H1 (cell line): Measurements from ENCODE around the gene COLEC12. TPM values are rescaled to one million over a fixed set of nuclear protein-coding genes. Genes with fewer than 3 reads are reported as not detected.

Experiments
- CTCF ChIA-PET: fragments of 300-600 bp; sonication (Branson Sonifier 250); formaldehyde crosslinking; loops from one replicate; lab custom pipeline; 2021; ENCODE audit not compliant: partially characterized antibody; lab: Charles Lee
- POLR2A ChIA-PET: fragments of 300-600 bp; sonication (Branson Sonifier 250); formaldehyde crosslinking; loops from one replicate; lab custom pipeline; 2021; ENCODE audit warnings: inconsistent platforms; ENCODE audit not compliant: partially characterized antibody; lab: Charles Lee
- DNase-seq, 2 experiments: peaks; one replicate each; pipeline versions ENCODE4 v3.0.0 to v3.0.0-alpha.2; 2010 to 2022; ENCODE audit warnings: low spot score in 2 of 2, low read depth in 1 of 2, mixed read lengths in 1 of 2
- FAIRE-seq: peaks from 2 replicates; lab custom pipeline; 2011; peaks lifted over from hg19 to GRCh38; lab: Jason Lieb, UNC
- H2AFZ ChIP-seq: 2 replicates; pipeline ENCODE4 v1.8.1; 2012; ENCODE audit warnings: low read length, inconsistent platforms
- H2AK5ac ChIP-seq: 2 replicates; pipeline ENCODE4 v1.6.1; 2013; ENCODE audit warnings: low read depth, low read length
- H2BK120ac ChIP-seq: replicated peaks from 2 replicates; pipeline ENCODE3; 2013; ENCODE audit warnings: low read depth, low read length, inconsistent platforms
- H2BK12ac ChIP-seq: 2 replicates; pipeline ENCODE4 v1.6.1; 2013; ENCODE audit warnings: low read depth, low read length
- H2BK15ac ChIP-seq: 2 replicates; pipeline ENCODE4 v1.6.1; 2013; ENCODE audit warnings: low read length
- H2BK20ac ChIP-seq: 2 replicates; pipeline ENCODE4 v1.6.1; 2013; ENCODE audit warnings: low read length
- H2BK5ac ChIP-seq: 2 replicates; pipeline ENCODE4 v1.6.1; 2013; ENCODE audit warnings: low read depth, low read length
- H3K14ac ChIP-seq: 2 replicates; pipeline ENCODE4 v1.6.1; 2013; ENCODE audit warnings: inconsistent platforms; ENCODE audit not compliant: insufficient read length
- H3K18ac ChIP-seq: 2 replicates; pipeline ENCODE4 v1.6.1; 2013; ENCODE audit warnings: low read length; ENCODE audit errors: extremely low read depth
- H3K23ac ChIP-seq: 2 replicates; pipeline ENCODE4 v1.6.1; 2013; ENCODE audit warnings: inconsistent platforms; ENCODE audit not compliant: insufficient read length
- H3K23me2 ChIP-seq: 2 replicates; pipeline ENCODE4 v1.6.1; 2013; ENCODE audit warnings: low read depth, low read length
- H3K27ac ChIP-seq: 2 replicates; pipeline ENCODE4 v1.6.1; 2011; ENCODE audit warnings: low read depth, low read length, inconsistent platforms
- H3K27me3 ChIP-seq, 4 experiments: replicated peaks in 1 of 4; 1 replicate in 1 of 4; 2 replicates in 3 of 4; pipeline versions ENCODE4 v1.6.1 to v1.8.1; 2011 to 2013; ENCODE audit warnings: low read length in 3 of 4, mild to moderate bottlenecking in 3 of 4, inconsistent platforms in 2 of 4, mixed read lengths in 2 of 4, moderate library complexity in 1 of 4; ENCODE audit not compliant: control insufficient read depth in 3 of 4, insufficient read depth in 3 of 4; ENCODE audit errors: extremely low read depth in 1 of 4
- H3K36me3 ChIP-seq, 4 experiments: 2 replicates each; pipeline versions ENCODE4 v1.6.1 to v1.8.1; 2011 to 2013; ENCODE audit warnings: mild to moderate bottlenecking in 4 of 4, low read length in 3 of 4, moderate library complexity in 2 of 4, control low read depth in 1 of 4, inconsistent platforms in 1 of 4; ENCODE audit not compliant: insufficient read depth in 4 of 4, control insufficient read depth in 2 of 4
- H3K4ac ChIP-seq: replicated peaks from 2 replicates; pipeline ENCODE3; 2013; ENCODE audit warnings: low read length, low read depth, mixed read lengths, inconsistent platforms; ENCODE audit not compliant: insufficient read length
- H3K4me1 ChIP-seq, 4 experiments: replicated peaks in 1 of 4; 1 replicate in 1 of 4; 2 replicates in 3 of 4; pipeline versions ENCODE4 v1.6.1 to v1.8.1; 2011 to 2013; ENCODE audit warnings: low read length in 3 of 4, inconsistent platforms in 2 of 4, mixed read lengths in 1 of 4; ENCODE audit not compliant: insufficient read depth in 4 of 4, control insufficient read depth in 3 of 4
- H3K4me2 ChIP-seq, 2 experiments: 2 replicates each; pipeline versions ENCODE4 v1.6.1 to v1.8.1; 2011 to 2013; ENCODE audit warnings: low read depth in 2 of 2, low read length in 2 of 2, control low read depth in 1 of 2, inconsistent platforms in 1 of 2, mild to moderate bottlenecking in 1 of 2; ENCODE audit not compliant: insufficient read depth in 1 of 2
- H3K4me3 ChIP-seq, 4 experiments: fragments of 200-600, 300-600 bp in 1 of 4; sonication (generic), shearing (Covaris generic), sonication (Bioruptor Twin) in 1 of 4; 2 replicates each; pipeline versions ENCODE4 v1.5.1 to v1.8.1; 2011 to 2016; ENCODE audit warnings: low read length in 4 of 4, low read depth in 3 of 4, control low read depth in 2 of 4, inconsistent platforms in 2 of 4, mild to moderate bottlenecking in 2 of 4, mixed read lengths in 1 of 4, moderate library complexity in 1 of 4; ENCODE audit not compliant: insufficient read depth in 2 of 4; ENCODE audit errors: extremely low read depth in 1 of 4
- H3K56ac ChIP-seq: replicated peaks from 2 replicates; pipeline ENCODE3; 2013; ENCODE audit warnings: low read depth, mild to moderate bottlenecking, mixed read lengths, low read length, inconsistent platforms; ENCODE audit not compliant: insufficient read length
- H3K79me1 ChIP-seq: 2 replicates; pipeline ENCODE4 v1.6.1; 2013; ENCODE audit warnings: low read depth, low read length, control low read depth
- H3K79me2 ChIP-seq, 2 experiments: 2 replicates each; pipeline versions ENCODE4 v1.6.1 to v1.8.1; 2012 to 2013; ENCODE audit warnings: low read length in 2 of 2, mild to moderate bottlenecking in 2 of 2, inconsistent platforms in 1 of 2; ENCODE audit not compliant: insufficient read depth in 2 of 2, control insufficient read depth in 1 of 2
- H3K9ac ChIP-seq, 4 experiments: replicated peaks in 1 of 4; 1 replicate in 1 of 4; 2 replicates in 3 of 4; pipeline versions ENCODE4 v1.6.1 to v1.8.1; 2011 to 2013; ENCODE audit warnings: low read depth in 3 of 4, low read length in 3 of 4, control low read depth in 2 of 4, mild to moderate bottlenecking in 2 of 4, moderate library complexity in 2 of 4, inconsistent platforms in 1 of 4; ENCODE audit errors: extremely low read depth in 1 of 4
- H3K9me3 ChIP-seq, 2 experiments: 2 replicates each; pipeline versions ENCODE4 v1.6.1 to v1.8.1; 2012 to 2013; ENCODE audit warnings: mild to moderate bottlenecking in 2 of 2, moderate library complexity in 2 of 2, control low read depth in 1 of 2, inconsistent platforms in 1 of 2, low read depth in 1 of 2, low read length in 1 of 2, mixed read lengths in 1 of 2; ENCODE audit not compliant: insufficient read depth in 2 of 2
- H4K20me1 ChIP-seq, 2 experiments: replicated peaks in 1 of 2; 2 replicates each; pipeline versions ENCODE3 to v1.8.1; 2011 to 2013; ENCODE audit warnings: inconsistent platforms in 2 of 2, low read length in 2 of 2, mild to moderate bottlenecking in 1 of 2; ENCODE audit not compliant: insufficient read depth in 2 of 2, control insufficient read depth in 1 of 2
- H4K5ac ChIP-seq: 2 replicates; pipeline ENCODE4 v1.6.1; 2013; ENCODE audit warnings: low read length, low read depth, mixed read lengths, inconsistent platforms; ENCODE audit not compliant: insufficient read length
- H4K8ac ChIP-seq: 2 replicates; pipeline ENCODE4 v1.8.0; 2013; ENCODE audit warnings: mild to moderate bottlenecking, moderate library complexity, low read length, inconsistent platforms; ENCODE audit not compliant: insufficient read depth; ENCODE audit errors: extremely low read depth
- H4K91ac ChIP-seq: replicated peaks from 2 replicates; pipeline ENCODE3; 2013; ENCODE audit warnings: low read length, mixed read lengths, inconsistent platforms; ENCODE audit not compliant: insufficient read length
- ATF3 ChIP-seq: IDR thresholded peaks from 2 replicates; pipeline ENCODE4 v1.6.1; 2011; ENCODE audit warnings: low read depth, mild to moderate bottlenecking, low read length; ENCODE audit not compliant: insufficient read depth
- CTCF ChIP-seq, 3 experiments: IDR thresholded peaks; 1 replicate in 2 of 3; 2 replicates in 1 of 3; pipeline versions ENCODE4 v1.5.1 to v1.6.1; 2011; ENCODE audit warnings: low read length in 3 of 3, mild to moderate bottlenecking in 3 of 3, inconsistent platforms in 2 of 3, low read depth in 1 of 3, moderate library complexity in 1 of 3; ENCODE audit not compliant: insufficient read depth in 1 of 3; ENCODE audit errors: control extremely low read depth in 1 of 3
- EGR1 ChIP-seq: IDR thresholded peaks from 2 replicates; pipeline ENCODE4 v1.6.1; 2011; ENCODE audit warnings: low read depth, low read length, borderline replicate concordance
- WGBS, 2 experiments: shearing (Covaris generic) in 1 of 2; methylation state at CpG; one replicate each; pipeline versions ENCODE4 v1.1.6 to v1.1.7; 2013 to 2015; ENCODE audit warnings: low lambda C conversion rate in 2 of 2, mixed read lengths in 2 of 2, inconsistent platforms in 1 of 2, low coverage in 1 of 2, missing lambda C conversion rate in 1 of 2; ENCODE audit not compliant: insufficient replicate concordance in 2 of 2, insufficient coverage in 1 of 2, insufficient read length in 1 of 2; ENCODE audit errors: extremely low coverage in 1 of 2, missing lambda C conversion rate in 1 of 2; 5-methylcytosine and 5-hydroxymethylcytosine counted together
- polyA plus RNA-seq, 7 experiments: library from polyadenylated mRNA; depleted of rRNA in 3 of 7; stranded (reverse) in 5 of 7; unstranded in 2 of 7; fragments of >200 nt in 5 of 7; fragments of 200-250 nt in 2 of 7; gene quantifications; 1 replicate in 5 of 7; 2 replicates in 1 of 7; 4 replicates in 1 of 7; pipeline versions ENCODE4 v1.2.1 to v1.2.3, GENCODE V29; 2011 to 2013; ENCODE audit warnings: missing spikeins in 2 of 7, mixed read lengths in 2 of 7
- total RNA-seq: library from RNA; stranded (reverse); fragmentation: NEBNext Ultra II Directional; extraction: Animal tissue kit (Norgen Biotek cat#: 25700); gene quantifications from 2 replicates; pipeline ENCODE4 v1.2.1, GENCODE V29; 2021

COLEC12 gene
- total and polyA plus RNA-seq, 2 of the 8 experiments (the other 6 are each of a cell fraction or from before 2014, with no cell fraction given) = 0.44 to 2.3 TPM

GRCh38 chr18:408367-408766 is 92.1 kb downstream of the COLEC12 start:
- no peak overlapping the region for H4K5ac ChIP-seq
- H4K20me1 ChIP-seq = no peaks in the 10 kb centered on the region
- no peak overlapping the region for H2AFZ ChIP-seq
- no peak overlapping the region for H4K8ac ChIP-seq
- H2BK20ac ChIP-seq = no peak overlapping the region
- H3K4me1 ChIP-seq = no peaks in the 10 kb centered on the region
- H3K79me2 ChIP-seq = no peaks in the 10 kb centered on the region
- H2BK120ac ChIP-seq = no peak overlapping the region
- WGBS, 2 experiments = 100% methylated on average over 1 of the region's 1 CpG; no CpG with 5 or more reads in 1 of the 2 experiments
- H3K18ac ChIP-seq = no peak overlapping the region
- H3K23me2 ChIP-seq = no peaks in the 10 kb centered on the region
- no peaks in the 10 kb centered on the region for H3K27me3 ChIP-seq
- DNase-seq (no peak), FAIRE-seq (no peak)
- H3K27ac ChIP-seq = no peak overlapping the region
- ChIA-PET POLR2A (no interaction called here), CTCF (interaction anchor here (0.6 kb wide), 1 partner anchor 21 kb away, joined by 3 read pairs; no protein-coding TSS in a partner anchor)
- H3K4me3 ChIP-seq = no peak overlapping the region
- H2BK5ac ChIP-seq = no peak overlapping the region
- no peak overlapping the region for H2BK15ac ChIP-seq
- H3K56ac ChIP-seq = no peak overlapping the region
- TF ChIP-seq ATF3 = no peak
- no peak for TF ChIP-seq EGR1
- no peak for TF ChIP-seq CTCF (IDR thresholded peaks at IDR 0.05; ENCODE audit: control extremely low read depth in 1 of 3, insufficient read depth in 1 of 3, low read depth in 1 of 3, low read length in 3 of 3)
- peaks cover 3 to 7% of the 10 kb centered on the region in 2 experiments; a peak in 2 of 4 replicates for H3K9me3 ChIP-seq
- no peak overlapping the region for H4K91ac ChIP-seq
- H3K4ac ChIP-seq = no peak overlapping the region
- H3K23ac ChIP-seq = no peak overlapping the region
- H3K79me1 ChIP-seq = no peaks in the 10 kb centered on the region
- no peak overlapping the region for H2BK12ac ChIP-seq
- H3K36me3 ChIP-seq = 0 out of 8 replicates have a peak, but pooled peaks cover 0 to 3% (median 0%) of the 10 kb centered on the region in 4 experiments
- no peak overlapping the region for H3K4me2 ChIP-seq
- no peak overlapping the region for H3K14ac ChIP-seq
- no peak overlapping the region for H3K9ac ChIP-seq
- H2AK5ac ChIP-seq = no peak overlapping the region
